GM06990 (cell line): ENCODE results near the gene DEAF1.

Experiments
- DNase-seq: peaks from one replicate; pipeline ENCODE4 v3.0.0-alpha.2; 2011; ENCODE audit not compliant: insufficient read length; ENCODE audit errors: extremely low read depth
- H3K27me3 ChIP-seq: replicated peaks from 2 replicates; pipeline ENCODE4 v1.6.0; 2011; ENCODE audit warnings: low read length; ENCODE audit not compliant: control insufficient read depth, insufficient read depth
- H3K36me3 ChIP-seq: 2 replicates; pipeline ENCODE4 v1.5.1; 2011; ENCODE audit warnings: low read length; ENCODE audit not compliant: control insufficient read depth, insufficient read depth
- H3K4me3 ChIP-seq: replicated peaks from 2 replicates; pipeline ENCODE4 v1.5.1; 2011; ENCODE audit warnings: low read depth, mild to moderate bottlenecking, control low read depth, low read length
- TF ChIP-seq, protein P1 (sequence below): IDR thresholded peaks from 2 replicates; pipeline ENCODE4 v1.5.1; 2011; ENCODE audit warnings: low read length, control low read depth, mild to moderate bottlenecking, inconsistent platforms; ENCODE audit not compliant: insufficient read depth, poor library complexity, severe bottlenecking

DEAF1 gene

DNA sequence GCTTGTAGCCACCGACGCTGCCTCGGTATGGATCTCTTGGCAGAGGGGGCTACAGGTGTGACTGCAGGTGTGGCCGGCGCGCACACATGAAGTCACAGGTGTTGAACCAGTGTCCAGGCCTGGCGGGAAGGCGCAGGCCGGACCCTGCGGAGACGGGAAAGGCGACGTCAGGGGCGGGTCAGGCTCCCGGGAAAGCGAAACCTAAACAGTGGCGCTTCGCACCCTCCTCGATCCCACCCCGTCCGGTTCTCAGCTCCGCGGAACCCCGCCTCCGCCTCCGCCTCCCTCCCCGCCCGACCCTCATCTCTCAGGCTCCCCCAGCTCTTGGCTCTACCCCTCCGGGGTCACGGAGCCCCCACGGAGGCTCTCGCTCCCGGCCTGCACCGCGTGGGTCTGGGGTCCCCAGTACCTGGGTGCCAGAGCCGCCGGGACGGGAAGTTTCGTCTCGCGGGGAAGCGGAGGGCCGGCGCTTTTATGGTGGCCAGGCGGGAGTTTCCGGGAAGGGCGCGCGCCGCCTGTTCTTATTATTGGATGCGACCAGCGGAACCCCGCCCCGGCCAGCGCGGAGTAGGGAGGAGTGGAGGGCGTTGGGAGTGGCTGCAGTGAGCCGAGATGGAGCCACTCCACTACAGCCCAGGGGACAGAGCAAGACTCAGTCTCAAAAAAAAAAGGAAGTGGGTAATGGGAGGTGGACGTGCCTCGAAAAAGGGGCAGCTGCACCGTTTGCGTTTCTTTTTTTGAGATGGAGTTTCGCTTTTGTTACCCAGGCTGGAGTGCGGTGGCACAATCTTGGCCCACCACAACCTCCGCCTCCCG lies 79.3 kb downstream of the DEAF1 start, which contains the start of gene IRF7:
TSS of gene IRF7 (minus strand) at position 447 of the 816 bp plus-strand sequence. CDS start 586 bp downstream, outside the sequence.
- Histone ChIP-seq H3K36me3 (peaks cover 31% of the 10 kb centered on the region), H3K4me3 (peak within 1 kb of the TSS; percentile 100), H3K27me3 (no peaks in the 10 kb centered on the region)
- peak; percentile 97 for DNase-seq
- TF ChIP-seq, protein P1, sequence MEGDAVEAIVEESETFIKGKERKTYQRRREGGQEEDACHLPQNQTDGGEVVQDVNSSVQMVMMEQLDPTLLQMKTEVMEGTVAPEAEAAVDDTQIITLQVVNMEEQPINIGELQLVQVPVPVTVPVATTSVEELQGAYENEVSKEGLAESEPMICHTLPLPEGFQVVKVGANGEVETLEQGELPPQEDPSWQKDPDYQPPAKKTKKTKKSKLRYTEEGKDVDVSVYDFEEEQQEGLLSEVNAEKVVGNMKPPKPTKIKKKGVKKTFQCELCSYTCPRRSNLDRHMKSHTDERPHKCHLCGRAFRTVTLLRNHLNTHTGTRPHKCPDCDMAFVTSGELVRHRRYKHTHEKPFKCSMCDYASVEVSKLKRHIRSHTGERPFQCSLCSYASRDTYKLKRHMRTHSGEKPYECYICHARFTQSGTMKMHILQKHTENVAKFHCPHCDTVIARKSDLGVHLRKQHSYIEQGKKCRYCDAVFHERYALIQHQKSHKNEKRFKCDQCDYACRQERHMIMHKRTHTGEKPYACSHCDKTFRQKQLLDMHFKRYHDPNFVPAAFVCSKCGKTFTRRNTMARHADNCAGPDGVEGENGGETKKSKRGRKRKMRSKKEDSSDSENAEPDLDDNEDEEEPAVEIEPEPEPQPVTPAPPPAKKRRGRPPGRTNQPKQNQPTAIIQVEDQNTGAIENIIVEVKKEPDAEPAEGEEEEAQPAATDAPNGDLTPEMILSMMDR = no peak

DNA sequence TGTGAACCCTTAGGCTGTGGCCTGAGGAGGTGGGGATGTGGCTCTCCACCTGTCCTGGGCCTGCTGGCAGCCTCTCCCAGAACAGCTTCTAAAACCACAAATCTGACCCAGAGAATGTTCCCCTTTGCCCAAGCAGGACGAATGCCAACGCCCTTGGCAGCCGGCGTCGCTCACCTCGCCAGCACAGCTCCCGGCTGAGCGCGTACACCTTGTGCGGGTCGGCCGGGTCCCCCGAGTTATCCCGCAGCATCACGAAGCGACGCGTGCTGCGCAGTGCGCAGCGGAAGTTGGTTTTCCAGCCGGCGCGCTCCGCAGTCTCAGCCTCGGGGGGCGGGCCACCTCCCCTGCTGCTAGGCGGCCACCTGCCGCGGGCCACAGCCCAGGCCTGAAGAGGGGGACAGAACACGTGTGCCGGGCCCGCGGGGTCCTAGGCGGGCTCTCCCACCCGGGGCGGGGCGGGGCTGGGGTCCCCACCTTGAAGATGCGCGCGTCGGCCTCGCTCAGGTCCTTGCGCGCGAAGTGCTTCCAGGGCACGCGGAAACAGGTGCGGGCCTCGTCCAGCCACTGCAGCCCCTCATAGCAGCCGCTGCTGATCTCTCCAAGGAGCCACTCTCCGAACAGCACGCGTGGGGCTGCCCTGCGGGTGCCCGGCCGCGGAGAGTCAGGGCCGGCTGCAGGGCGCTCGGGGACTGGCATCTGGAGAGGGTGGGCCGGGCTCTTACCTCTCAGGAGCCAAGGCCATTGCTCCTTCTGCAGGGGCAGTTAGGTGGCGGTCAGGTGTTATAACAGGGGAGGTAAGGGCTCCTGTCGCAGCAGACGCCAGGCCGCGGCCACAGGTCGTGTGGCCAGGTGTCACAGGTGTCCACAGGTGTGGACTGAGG lies 80.2 kb downstream of the DEAF1 start:
- TF ChIP-seq, protein P1 = no peak
- Histone ChIP-seq H3K27me3 (no peaks in the 10 kb centered on the region), H3K36me3 (peaks cover 37% of the 10 kb centered on the region), H3K4me3 (peak overlapping the region; percentile 100)
- peak; percentile 57 for DNase-seq

DNA sequence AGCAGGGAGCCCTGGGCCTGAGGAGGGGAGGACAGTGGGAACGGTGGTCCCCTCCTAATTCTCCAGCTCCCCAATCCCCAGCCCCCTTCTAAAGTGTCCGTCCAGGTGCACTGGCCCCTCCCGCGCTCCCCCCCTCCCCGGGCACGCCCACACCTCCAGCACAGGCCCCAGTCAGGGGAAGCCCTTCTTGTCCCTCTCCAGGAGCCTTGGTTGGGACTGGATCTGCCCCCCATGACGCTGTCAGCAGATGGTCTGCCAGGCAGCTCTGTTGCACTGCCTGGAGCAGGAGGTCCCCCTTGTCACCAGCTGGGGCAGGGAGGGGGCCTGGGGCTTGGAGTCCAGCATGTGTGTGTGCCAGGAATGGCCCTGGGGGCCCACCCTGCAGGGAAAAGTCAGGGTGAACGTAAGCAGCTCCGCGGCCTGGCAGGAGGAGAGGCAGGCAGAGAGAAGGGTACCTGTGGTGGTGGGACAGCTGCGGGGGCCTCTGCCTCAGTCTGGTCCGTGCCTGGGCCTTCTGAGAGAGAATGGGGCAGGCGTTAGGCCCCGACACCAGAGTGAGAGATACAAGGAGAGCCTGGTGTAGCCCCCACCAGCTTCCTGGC lies 80.9 kb downstream of the DEAF1 start:
- Histone ChIP-seq H3K27me3 (no peaks in the 10 kb centered on the region), H3K4me3 (peak overlapping the region; percentile 100), H3K36me3 (peaks cover 41% of the 10 kb centered on the region)
- TF ChIP-seq, protein P1 = no peak
- DNase-seq = no peak

DNA sequence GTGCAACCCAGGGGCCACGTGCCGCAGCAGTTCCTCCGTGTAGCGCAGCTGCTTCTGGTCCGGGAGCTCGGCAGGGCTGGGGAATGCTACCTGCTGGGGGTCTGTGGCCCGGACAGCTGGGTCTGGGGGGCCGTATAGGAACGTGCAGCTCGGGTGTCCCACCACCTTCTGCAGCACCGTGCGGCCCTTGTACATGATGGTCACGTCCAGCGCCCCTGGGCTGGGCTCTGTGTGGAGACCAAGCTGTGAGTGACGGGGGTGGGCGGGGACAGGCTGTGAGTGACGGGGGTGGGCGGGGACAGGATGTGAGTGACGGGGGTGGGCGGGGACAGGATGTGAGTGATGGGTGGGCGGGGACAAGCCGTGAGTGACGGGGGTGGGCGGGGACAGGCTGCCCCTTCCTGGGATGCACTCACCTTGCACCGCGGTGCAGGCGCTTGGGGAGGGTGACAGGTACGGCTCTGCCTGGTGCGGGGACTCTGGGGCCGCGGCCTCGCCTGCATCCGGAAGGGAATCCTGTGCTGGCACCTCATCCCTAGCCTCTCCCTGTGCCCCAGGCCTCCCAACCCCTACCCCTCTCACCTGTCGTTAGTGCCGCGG lies 81.6 kb downstream of the DEAF1 start:
- TF ChIP-seq, protein P1 = no peak
- Histone ChIP-seq H3K4me3 (peak overlapping the region; percentile 100), H3K36me3 (peaks cover 41% of the 10 kb centered on the region), H3K27me3 (no peaks in the 10 kb centered on the region)
- peak; percentile 79 for DNase-seq

DNA sequence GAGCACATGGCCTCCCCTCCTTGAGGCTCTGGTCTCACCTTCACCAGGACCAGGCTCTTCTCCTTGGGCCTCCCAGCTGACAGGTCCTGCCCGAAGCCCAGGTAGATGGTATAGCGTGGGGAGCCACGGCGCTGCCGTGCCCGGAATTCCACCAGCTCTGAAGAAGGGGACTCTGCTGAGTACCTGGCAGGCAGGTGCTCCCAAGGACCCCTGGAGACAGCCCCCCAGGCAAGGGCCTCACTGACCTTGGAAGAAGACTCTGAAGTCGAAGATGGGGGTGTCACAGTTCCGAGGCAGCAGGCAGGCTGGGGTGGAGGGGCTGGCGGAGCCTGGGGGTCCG lies 82.1 kb downstream of the DEAF1 start:
- H3K4me3 ChIP-seq = no peak overlapping the region

More for the DNA sequence above, 82.1 kb downstream of the DEAF1 start:
- no peaks in the 10 kb centered on the region for H3K27me3 ChIP-seq
- H3K36me3 ChIP-seq = peaks cover 44% of the 10 kb centered on the region
- DNase-seq = no peak
- TF ChIP-seq, protein P1 = no peak
